ENCODE data around the gene ABHD12.

GRCh38 chr20:25355011-25355595 lies 35.5 kb downstream of the ABHD12 start:
- TF ChIP-seq POLR2A (IDR thresholded peaks at IDR 0.05; ENCODE audit: low read depth, low read length) (no peak), CTCF (IDR thresholded peaks at IDR 0.05; ENCODE audit: extremely low read depth in 1 of 2, insufficient read depth in 1 of 2, low read depth in 1 of 2, low read length in 2 of 2) (no peak), EZH2 (IDR thresholded peaks at IDR 0.05; ENCODE audit: borderline replicate concordance, low read depth, low read length, severe bottlenecking) (no peak), POLR2AphosphoS5 (IDR thresholded peaks at IDR 0.05; ENCODE audit: insufficient read depth, low read depth, low read length) (no peak), JUN (IDR thresholded peaks at IDR 0.05; ENCODE audit: borderline replicate concordance, insufficient read depth, insufficient read length, low read depth) (no peak), MYC (IDR thresholded peaks at IDR 0.05; ENCODE audit: low read depth, low read length) (no peak), FOS (IDR thresholded peaks at IDR 0.05; ENCODE audit: borderline replicate concordance, insufficient read depth, low read length) (no peak), GATA2 (IDR thresholded peaks at IDR 0.05; ENCODE audit: insufficient read depth, insufficient read length, low read depth, low read length) (no peak)
- TF ChIP-seq, protein P1, sequence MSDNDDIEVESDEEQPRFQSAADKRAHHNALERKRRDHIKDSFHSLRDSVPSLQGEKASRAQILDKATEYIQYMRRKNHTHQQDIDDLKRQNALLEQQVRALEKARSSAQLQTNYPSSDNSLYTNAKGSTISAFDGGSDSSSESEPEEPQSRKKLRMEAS (IDR thresholded peaks at IDR 0.05; ENCODE audit: insufficient read depth, insufficient read length): no peak
